ENCODE measurements around the gene SAA4.
"Not testable (repeated sequence)": the region's sequence is repeated elsewhere in the genome, so short reads cannot be mapped to it uniquely, and the experiment has no call there.

Gene SAA4

GRCh38 chr11:18209058-18209457 is 27.5 kb downstream of the SAA4 start:
- Histone ChIP-seq H3K27me3 (ENCODE audit: control insufficient read depth, insufficient read depth, low read length) (peaks cover 52% of the 10 kb centered on the region), H3K9ac (ENCODE audit: low read depth, low read length) (no peak overlapping the region), H3K9me3 (replicated peaks; ENCODE audit: low read length) (no peaks in the 10 kb centered on the region), H3K4me2 (ENCODE audit: low read length) (no peak overlapping the region), H3K4me1 (ENCODE audit: control insufficient read depth, insufficient read depth, low read length) (no peaks in the 10 kb centered on the region), H3K36me3 (ENCODE audit: insufficient read depth, low read length) (no peaks in the 10 kb centered on the region), H3K4me3 (ENCODE audit: low read length) (no peak overlapping the region)

DNA sequence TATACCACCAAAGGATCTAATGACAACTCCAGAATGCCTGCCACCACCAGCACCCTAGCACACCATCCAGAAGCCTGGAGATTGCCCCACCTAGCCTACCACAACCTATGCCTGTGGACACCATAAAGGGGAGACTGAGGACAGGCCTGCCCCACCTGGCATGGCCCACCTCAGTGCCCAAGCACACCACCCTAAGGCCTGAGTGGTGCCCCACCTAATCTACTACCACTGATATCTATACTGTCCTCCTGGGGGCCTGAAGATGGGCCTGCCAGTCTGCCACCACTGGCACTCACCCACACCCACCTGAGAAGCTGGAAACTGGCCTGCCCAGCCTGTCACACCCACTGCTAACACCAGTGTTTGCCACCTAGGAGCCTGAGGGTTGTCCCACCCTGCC is 31.8 kb downstream of the SAA4 start:
- Histone ChIP-seq H3K4me1 (ENCODE audit: control insufficient read depth, insufficient read depth, low read length) (no peaks in the 10 kb centered on the region), H3K9me3 (replicated peaks; ENCODE audit: low read length) (no peaks in the 10 kb centered on the region), H3K4me3 (ENCODE audit: low read length) (no peak overlapping the region), H3K9ac (ENCODE audit: low read depth, low read length) (no peak overlapping the region), H3K4me2 (ENCODE audit: low read length) (no peak overlapping the region), H3K36me3 (ENCODE audit: insufficient read depth, low read length) (no peaks in the 10 kb centered on the region), H3K27me3 (ENCODE audit: control insufficient read depth, insufficient read depth, low read length) (peaks cover 44% of the 10 kb centered on the region)

GRCh38 chr11:18204220-18204619 is 32.4 kb downstream of the SAA4 start:
- no peak overlapping the region for H3K4me2 ChIP-seq (ENCODE audit: low read length)
- H3K27me3 ChIP-seq (ENCODE audit: control insufficient read depth, insufficient read depth, low read length) = peaks cover 38% of the 10 kb centered on the region
- H3K9me3 ChIP-seq (replicated peaks; ENCODE audit: low read length) = no peaks in the 10 kb centered on the region
- H3K36me3 ChIP-seq (ENCODE audit: insufficient read depth, low read length) = no peaks in the 10 kb centered on the region
- no peaks in the 10 kb centered on the region for H3K4me1 ChIP-seq (ENCODE audit: control insufficient read depth, insufficient read depth, low read length)
- H3K4me3 ChIP-seq (ENCODE audit: low read length) = no peak overlapping the region
- H3K9ac ChIP-seq (ENCODE audit: low read depth, low read length) = no peak overlapping the region

- Histone ChIP-seq H3K4me1 (ENCODE audit: control insufficient read depth, insufficient read depth, low read length) (no peaks in the 10 kb centered on the region), H3K9ac (ENCODE audit: low read depth, low read length) (no peak overlapping the region), H3K4me3 (ENCODE audit: low read length) (no peak overlapping the region), H3K4me2 (ENCODE audit: low read length) (no peak overlapping the region), H3K27me3 (ENCODE audit: control insufficient read depth, insufficient read depth, low read length) (peaks cover 35% of the 10 kb centered on the region), H3K36me3 (ENCODE audit: insufficient read depth, low read length) (no peaks in the 10 kb centered on the region), H3K9me3 (replicated peaks; ENCODE audit: low read length) (no peaks in the 10 kb centered on the region)
Observed at GRCh38 chr11:18203723-18204122, 32.9 kb downstream of the SAA4 start.

DNA sequence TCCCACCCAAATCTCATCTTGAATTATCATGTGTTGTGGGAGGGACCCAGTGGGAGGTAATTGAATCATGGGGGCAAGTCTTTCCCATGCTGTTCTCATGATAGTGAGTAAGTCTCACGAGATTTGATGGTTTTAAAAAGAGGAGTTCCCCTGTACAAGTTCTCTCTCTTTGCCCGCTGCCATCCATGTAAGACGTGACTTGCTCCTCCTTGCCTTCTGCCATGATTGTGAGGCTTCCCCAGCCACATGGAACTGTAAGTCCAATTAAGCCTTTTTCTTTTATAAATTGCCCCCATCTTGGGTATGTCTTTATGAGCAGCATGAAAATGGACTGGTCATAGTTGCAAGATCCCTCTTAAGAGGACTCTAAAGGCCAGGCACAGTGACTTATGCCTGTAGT is 38.9 kb downstream of the SAA4 start:
- H3K4me3 ChIP-seq (ENCODE audit: low read length); H3K36me3 ChIP-seq (ENCODE audit: insufficient read depth, low read length); H3K4me2 ChIP-seq (ENCODE audit: low read length); H3K4me1 ChIP-seq (ENCODE audit: control insufficient read depth, insufficient read depth, low read length); H3K9ac ChIP-seq (ENCODE audit: low read depth, low read length); H3K9me3 ChIP-seq (replicated peaks; ENCODE audit: low read length): not testable (repeated sequence)
- H3K27me3 ChIP-seq (ENCODE audit: control insufficient read depth, insufficient read depth, low read length) = peaks cover 43% of the 10 kb centered on the region

- no peak overlapping the region for H3K9ac ChIP-seq (ENCODE audit: low read depth, low read length)
- no peaks in the 10 kb centered on the region for H3K4me1 ChIP-seq (ENCODE audit: control insufficient read depth, insufficient read depth, low read length)
- H3K4me2 ChIP-seq (ENCODE audit: low read length) = no peak overlapping the region
- H3K36me3 ChIP-seq (ENCODE audit: insufficient read depth, low read length) = no peaks in the 10 kb centered on the region
- H3K9me3 ChIP-seq (replicated peaks; ENCODE audit: low read length) = no peaks in the 10 kb centered on the region
- no peak overlapping the region for H3K4me3 ChIP-seq (ENCODE audit: low read length)
- H3K27me3 ChIP-seq (ENCODE audit: control insufficient read depth, insufficient read depth, low read length) = peaks cover 46% of the 10 kb centered on the region
Observed at GRCh38 chr11:18196532-18196931, 40.1 kb downstream of the SAA4 start.

DNA sequence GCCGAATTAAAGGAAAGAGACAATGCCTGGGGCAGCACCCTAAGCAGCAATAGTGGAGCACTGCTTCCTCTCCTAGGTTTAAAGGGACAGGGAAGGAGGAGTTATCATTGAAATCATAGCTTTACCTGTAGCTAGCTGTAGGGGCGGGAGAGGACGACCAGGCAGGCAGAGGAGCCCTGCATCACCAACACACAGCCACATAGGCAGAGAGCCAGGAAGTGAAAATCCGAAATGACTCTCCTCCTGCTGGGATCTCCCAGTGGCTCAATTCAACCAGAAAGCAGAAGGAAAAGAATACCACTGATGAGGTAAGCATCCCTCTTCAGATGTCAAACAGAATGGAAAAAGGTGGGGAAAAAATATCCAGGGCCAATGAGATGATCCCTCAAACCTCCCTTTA is 43.6 kb downstream of the SAA4 start:
- Histone ChIP-seq H3K4me2 (ENCODE audit: low read length) (no peak overlapping the region), H3K36me3 (ENCODE audit: insufficient read depth, low read length) (no peaks in the 10 kb centered on the region)

DNA sequence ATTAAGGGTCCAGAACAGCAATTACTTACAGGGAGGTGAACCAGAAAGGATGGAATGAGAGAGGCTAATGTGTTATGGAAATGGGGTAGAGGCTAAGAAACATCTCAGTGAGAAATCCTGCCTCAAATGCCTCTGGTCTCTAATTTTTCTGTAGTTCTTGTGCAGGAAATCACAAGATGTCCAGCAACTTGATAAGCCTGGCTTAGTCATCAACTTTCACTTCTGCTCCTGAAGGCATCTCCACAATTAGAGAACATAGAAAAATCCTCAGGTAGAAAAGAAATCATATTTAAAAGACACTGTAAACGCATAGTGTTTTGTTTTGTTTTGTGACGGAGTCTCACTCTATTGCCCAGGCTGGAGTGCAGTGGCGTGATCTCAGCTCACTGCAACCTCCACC is 45.2 kb downstream of the SAA4 start:
- H3K9me3 ChIP-seq (replicated peaks; ENCODE audit: low read length) = no peaks in the 10 kb centered on the region

More for the DNA sequence above, 43.6 kb downstream of the SAA4 start:
- Histone ChIP-seq H3K9me3 (replicated peaks; ENCODE audit: low read length) (no peaks in the 10 kb centered on the region), H3K4me3 (ENCODE audit: low read length) (no peak overlapping the region), H3K9ac (ENCODE audit: low read depth, low read length) (no peak overlapping the region), H3K27me3 (ENCODE audit: control insufficient read depth, insufficient read depth, low read length) (peaks cover 42% of the 10 kb centered on the region), H3K4me1 (ENCODE audit: control insufficient read depth, insufficient read depth, low read length) (no peaks in the 10 kb centered on the region)

GRCh38 chr11:18189476-18190245 is 46.9 kb downstream of the SAA4 start:
- H3K4me1 ChIP-seq (ENCODE audit: control insufficient read depth, insufficient read depth, low read length); H3K9ac ChIP-seq (ENCODE audit: low read depth, low read length); H3K36me3 ChIP-seq (ENCODE audit: insufficient read depth, low read length); H3K9me3 ChIP-seq (replicated peaks; ENCODE audit: low read length); H3K4me3 ChIP-seq (ENCODE audit: low read length); H3K4me2 ChIP-seq (ENCODE audit: low read length): not testable (repeated sequence)
- H3K27me3 ChIP-seq (ENCODE audit: control insufficient read depth, insufficient read depth, low read length) = peaks cover 27% of the 10 kb centered on the region

More for the DNA sequence above, 45.2 kb downstream of the SAA4 start:
- Histone ChIP-seq H3K4me2 (ENCODE audit: low read length) (no peak overlapping the region), H3K4me3 (ENCODE audit: low read length) (no peak overlapping the region), H3K4me1 (ENCODE audit: control insufficient read depth, insufficient read depth, low read length) (no peaks in the 10 kb centered on the region), H3K27me3 (ENCODE audit: control insufficient read depth, insufficient read depth, low read length) (peaks cover 38% of the 10 kb centered on the region), H3K9ac (ENCODE audit: low read depth, low read length) (no peak overlapping the region), H3K36me3 (ENCODE audit: insufficient read depth, low read length) (no peaks in the 10 kb centered on the region)

DNA sequence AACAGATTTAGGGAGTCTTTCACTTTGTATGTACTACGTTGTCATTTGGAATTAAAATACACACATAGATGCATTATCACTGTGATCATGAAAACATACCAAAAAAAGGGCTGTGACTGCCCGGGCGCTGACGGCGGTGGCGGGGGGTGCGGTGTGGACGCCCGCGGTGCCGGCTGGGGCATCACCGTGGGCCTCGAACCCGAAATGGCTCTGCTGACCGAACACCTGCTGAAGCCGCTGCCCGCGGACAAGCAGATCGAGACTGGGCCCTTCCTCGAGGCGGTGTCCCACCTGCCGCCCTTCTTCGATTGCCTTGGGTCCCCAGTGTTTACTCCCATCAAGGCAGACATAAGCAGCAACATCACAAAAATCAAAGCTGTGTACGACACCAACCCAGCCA is 47.8 kb downstream of the SAA4 start:
- no peaks in the 10 kb centered on the region for H3K4me1 ChIP-seq (ENCODE audit: control insufficient read depth, insufficient read depth, low read length)
- no peak overlapping the region for H3K9ac ChIP-seq (ENCODE audit: low read depth, low read length)
- no peak overlapping the region for H3K4me3 ChIP-seq (ENCODE audit: low read length)
- H3K9me3 ChIP-seq (replicated peaks; ENCODE audit: low read length) = no peaks in the 10 kb centered on the region
- H3K4me2 ChIP-seq (ENCODE audit: low read length) = no peak overlapping the region
- peaks cover 21% of the 10 kb centered on the region for H3K27me3 ChIP-seq (ENCODE audit: control insufficient read depth, insufficient read depth, low read length)
- H3K36me3 ChIP-seq (ENCODE audit: insufficient read depth, low read length) = no peaks in the 10 kb centered on the region
